Natural killer cell treated with Interleukin-12 subunit alpha and Interleukin-12 subunit beta and Interleukin-15 and Interleukin-18, amount 100 ng/mL, for 72 hours (primary cell): ENCODE results near the gene MGST2. TPM values are rescaled to one million over a fixed set of nuclear protein-coding genes. Genes with fewer than 3 reads are reported as not detected.
A peak's percentile ranks its signal among the peaks of the same experiment; 100 is the strongest.
"Not testable (repeated sequence)": the region's sequence is repeated elsewhere in the genome, so short reads cannot be mapped to it uniquely, and the experiment has no call there.

Experiments used
- ATAC-seq, 2 donors: fragments of 150-1000 bp; cut with Tn5 transposase in 1 of 2; sonication (Bioruptor Pico), chemical (Tn5 transposase) in 1 of 2; 2 replicates each; pipeline ENCODE4 v1.10.0; 2021
- DNase-seq: peaks from one replicate; pipeline ENCODE4 v3.0.0; 2022; ENCODE audit warnings: low spot score
- H3K27ac Mint-ChIP-seq, 2 donors: 1 replicate in 1 of 2; 2 replicates in 1 of 2; pipeline ENCODE4 v1.8.0; 2022; ENCODE audit warnings: mixed read lengths in 2 of 2, mild to moderate bottlenecking in 1 of 2, moderate library complexity in 1 of 2
- H3K27me3 Mint-ChIP-seq, 2 donors: 1 replicate in 1 of 2; 2 replicates in 1 of 2; pipeline ENCODE4 v1.8.0; 2022; ENCODE audit warnings: mixed read lengths in 2 of 2
- H3K36me3 Mint-ChIP-seq: one replicate; pipeline ENCODE4 v1.8.0; 2022; ENCODE audit warnings: mixed read lengths
- H3K4me1 Mint-ChIP-seq, 2 donors: 1 replicate in 1 of 2; 2 replicates in 1 of 2; pipeline ENCODE4 v1.8.0; 2022; ENCODE audit warnings: low read depth in 2 of 2, mixed read lengths in 2 of 2, mild to moderate bottlenecking in 1 of 2
- H3K4me3 Mint-ChIP-seq: one replicate; pipeline ENCODE4 v1.8.0; 2022; ENCODE audit warnings: mixed read lengths
- H3K9me3 Mint-ChIP-seq: 2 replicates; pipeline ENCODE4 v1.8.0; 2022; ENCODE audit warnings: mixed read lengths
- total RNA-seq, 2 donors: library from RNA; stranded (reverse); gene quantifications; one replicate each; pipeline ENCODE4 v1.2.3, GENCODE V29; 2022

MGST2 gene
- total RNA-seq, 2 donors from 2014 or later: 8.2 to 19.0 TPM

DNA sequence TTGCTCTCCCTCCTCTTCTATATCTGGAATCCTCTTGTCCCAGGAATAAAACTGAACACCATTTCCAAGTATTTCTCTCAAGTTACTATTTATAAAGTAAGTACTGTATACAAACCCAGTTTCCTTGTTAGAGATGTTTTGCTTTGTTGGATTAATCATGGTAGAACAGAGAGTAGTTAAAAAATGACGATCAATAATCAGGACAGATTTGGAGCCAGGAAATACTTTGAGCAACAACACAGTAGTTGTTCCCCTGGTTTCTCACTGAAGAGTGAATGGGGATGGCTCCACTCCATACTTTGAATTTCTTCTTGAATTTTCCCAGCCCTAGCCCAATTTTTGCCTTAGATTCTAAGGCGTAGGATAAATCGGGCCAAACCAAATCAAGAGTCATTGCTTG, 21.4 kb downstream of the MGST2 start:
- no peak for ATAC-seq
- Mint-ChIP-seq H3K36me3 (peaks cover 11% of the 10 kb centered on the region), H3K4me1 (peaks cover 9 to 16% of the 10 kb centered on the region in 2 donors), H3K9me3 (no peaks in the 10 kb centered on the region), H3K4me3 (no peak overlapping the region), H3K27ac (no peak overlapping the region), H3K27me3 (no peaks in the 10 kb centered on the region)
- DNase-seq: no peak

DNA sequence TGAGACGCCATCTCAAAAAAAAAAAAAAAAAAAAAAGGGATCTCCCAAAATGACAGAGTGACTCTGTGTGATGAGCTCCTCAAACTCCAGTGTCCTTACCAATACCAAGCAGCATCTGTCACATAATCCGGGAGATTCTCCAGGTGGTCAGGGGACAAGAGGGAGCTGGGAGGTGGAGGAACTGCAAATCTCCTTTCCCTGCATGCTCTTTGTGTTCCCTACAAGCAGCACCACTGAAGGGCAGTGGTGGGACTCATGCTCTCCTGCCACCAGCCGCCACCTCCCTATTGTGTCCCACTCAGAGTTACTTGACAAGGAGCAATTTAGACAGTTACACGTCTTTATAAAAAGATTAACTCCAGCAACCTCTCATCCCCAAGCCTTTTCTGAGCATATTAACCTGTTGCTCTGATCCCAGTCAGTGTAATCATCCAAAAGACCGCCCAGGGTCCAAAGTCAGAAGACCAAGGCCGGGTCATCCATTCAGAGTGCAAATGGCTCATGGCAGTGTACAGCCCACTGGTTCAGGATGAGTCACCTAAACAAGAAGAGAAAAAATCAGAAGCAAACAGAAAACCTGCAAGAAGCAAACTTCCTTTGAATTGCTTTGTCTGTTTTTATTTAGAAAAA, 23.6 kb downstream of the MGST2 start:
- peaks cover 5% of the 10 kb centered on the region for H3K36me3 Mint-ChIP-seq
- DNase-seq (no peak), ATAC-seq (no peak)
- H3K4me1 Mint-ChIP-seq: peaks cover 2 to 5% of the 10 kb centered on the region in 2 donors
- H3K9me3 Mint-ChIP-seq: no peaks in the 10 kb centered on the region
- no peak overlapping the region for H3K4me3 Mint-ChIP-seq
- H3K27ac Mint-ChIP-seq: no peak overlapping the region
- H3K27me3 Mint-ChIP-seq: no peaks in the 10 kb centered on the region

DNA sequence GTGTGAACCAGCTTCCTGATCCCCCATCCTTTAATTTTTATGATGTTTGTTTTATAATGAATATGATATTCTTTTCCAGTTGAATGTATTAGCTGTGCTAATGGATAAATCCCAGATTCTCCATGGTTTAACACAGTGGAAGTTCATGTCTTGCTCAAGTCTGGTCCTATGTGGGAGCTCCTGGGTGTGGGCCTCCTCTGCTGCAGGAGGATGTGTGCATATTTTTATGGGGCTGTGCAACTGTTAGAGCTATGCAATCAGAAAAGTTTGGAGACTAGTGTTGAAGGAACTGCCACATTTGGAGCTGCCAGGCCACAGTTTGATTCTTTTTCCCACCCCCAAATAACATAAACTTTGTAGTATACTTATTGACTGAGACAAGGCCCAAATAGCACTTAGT, 24.8 kb downstream of the MGST2 start:
- DNase-seq: no peak
- no peak overlapping the region for H3K4me3 Mint-ChIP-seq
- peaks cover under 1 to 2% of the 10 kb centered on the region in 2 donors for H3K4me1 Mint-ChIP-seq
- H3K27me3 Mint-ChIP-seq: no peaks in the 10 kb centered on the region
- no peaks in the 10 kb centered on the region for H3K9me3 Mint-ChIP-seq
- H3K36me3 Mint-ChIP-seq: no peaks in the 10 kb centered on the region
- H3K27ac Mint-ChIP-seq: no peak overlapping the region
- no peak for ATAC-seq

DNA sequence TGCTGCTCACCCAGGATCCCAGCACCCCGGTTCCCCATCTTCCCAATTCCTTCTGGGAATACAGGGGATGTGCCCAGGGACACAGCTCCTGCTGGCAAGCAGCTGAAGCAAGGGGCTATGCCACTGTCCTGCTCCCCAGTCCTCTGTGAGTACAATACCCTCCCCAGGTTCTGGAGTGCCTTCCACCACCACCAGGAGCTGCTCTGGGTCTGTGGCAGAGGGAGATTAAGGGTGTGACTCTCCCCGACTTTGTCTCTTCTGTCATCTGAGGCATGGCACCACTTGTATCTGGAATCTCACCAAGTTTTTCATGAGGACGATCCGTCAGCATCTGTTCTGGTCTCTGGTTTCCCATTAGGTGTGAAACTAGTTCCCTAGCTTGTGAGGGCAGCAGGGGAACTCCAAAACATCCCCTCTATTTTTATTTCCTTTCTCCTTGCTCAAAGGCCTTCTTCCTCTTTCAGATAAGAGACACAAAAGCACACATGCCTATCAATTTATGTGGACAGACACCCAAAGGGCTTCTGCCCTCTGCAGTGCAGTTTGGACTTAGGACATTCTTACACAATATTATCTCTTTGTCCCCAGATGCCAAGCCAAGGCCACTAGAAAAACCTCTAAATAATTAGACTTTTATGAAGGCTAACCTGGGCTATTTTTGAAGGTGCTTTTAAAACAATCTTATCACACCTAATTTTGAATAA, 26.8 kb downstream of the MGST2 start:
- Mint-ChIP-seq H3K27ac (no peak overlapping the region), H3K9me3 (no peaks in the 10 kb centered on the region), H3K36me3 (peaks cover 4% of the 10 kb centered on the region), H3K4me1 (no peaks in the 10 kb centered on the region), H3K4me3 (no peak overlapping the region), H3K27me3 (no peaks in the 10 kb centered on the region)
- ATAC-seq (peak in 1 of 2 donors; percentile 43), DNase-seq (no peak)

DNA sequence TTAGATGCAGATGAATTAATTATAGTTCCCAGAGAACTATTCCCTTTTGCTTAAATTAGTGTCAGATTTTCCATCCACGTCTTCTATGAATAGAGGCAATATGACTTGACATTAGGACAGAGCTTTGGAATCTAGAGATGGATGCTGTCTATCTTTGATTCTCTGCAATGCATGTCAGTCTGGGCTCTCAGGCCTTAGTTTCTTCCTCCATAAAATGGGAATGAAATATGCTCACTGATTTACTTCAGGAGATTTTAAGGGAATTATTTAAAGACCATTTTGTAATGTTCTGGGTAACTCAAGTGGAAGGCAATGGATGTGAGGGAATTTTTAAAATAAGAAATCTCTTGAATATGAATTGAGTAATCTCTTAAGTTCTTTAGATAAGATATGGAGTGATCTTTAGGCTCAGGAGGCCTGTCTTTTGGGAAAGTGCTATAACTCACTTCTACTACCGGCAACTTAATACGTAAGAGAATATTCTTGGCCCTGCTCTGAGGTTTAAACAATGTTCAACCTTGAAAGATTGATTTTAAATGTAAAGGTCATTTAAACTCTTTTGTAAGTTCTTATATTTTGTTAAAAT, 29.0 kb downstream of the MGST2 start:
- Mint-ChIP-seq H3K27me3 (no peaks in the 10 kb centered on the region), H3K9me3 (no peaks in the 10 kb centered on the region)

DNA sequence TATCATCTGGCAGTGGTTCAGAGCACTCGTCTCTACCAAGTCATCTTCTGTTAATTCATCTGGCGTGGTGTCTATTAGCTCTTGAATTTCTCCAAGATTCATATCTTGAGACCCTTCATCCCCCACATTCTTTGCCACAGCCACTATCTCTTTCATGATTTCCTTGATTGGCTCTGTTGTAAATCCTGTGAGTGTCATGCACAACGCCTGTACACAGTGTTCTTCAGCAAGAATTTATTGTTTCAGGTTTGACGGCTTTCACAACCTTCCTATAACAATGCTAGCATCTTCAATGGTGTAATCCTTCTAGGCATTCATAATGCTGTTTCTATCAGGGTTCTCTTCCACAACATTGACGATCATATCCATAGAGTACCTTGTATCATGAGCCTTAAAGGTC, 30.9 kb downstream of the MGST2 start:
- Mint-ChIP-seq H3K9me3 (no peaks in the 10 kb centered on the region), H3K4me1 (peaks cover 7 to 19% of the 10 kb centered on the region in 2 donors), H3K4me3 (no peak overlapping the region), H3K36me3 (peaks cover 10% of the 10 kb centered on the region), H3K27ac (no peak overlapping the region), H3K27me3 (no peaks in the 10 kb centered on the region)
- ATAC-seq (no peak), DNase-seq (no peak)

More for the DNA sequence above, 29.0 kb downstream of the MGST2 start:
- ATAC-seq (no peak), DNase-seq (no peak)
- Mint-ChIP-seq H3K4me3 (no peak overlapping the region), H3K36me3 (peaks cover 10% of the 10 kb centered on the region), H3K27ac (no peak overlapping the region), H3K4me1 (peaks cover 4 to 6% of the 10 kb centered on the region in 2 donors)

DNA sequence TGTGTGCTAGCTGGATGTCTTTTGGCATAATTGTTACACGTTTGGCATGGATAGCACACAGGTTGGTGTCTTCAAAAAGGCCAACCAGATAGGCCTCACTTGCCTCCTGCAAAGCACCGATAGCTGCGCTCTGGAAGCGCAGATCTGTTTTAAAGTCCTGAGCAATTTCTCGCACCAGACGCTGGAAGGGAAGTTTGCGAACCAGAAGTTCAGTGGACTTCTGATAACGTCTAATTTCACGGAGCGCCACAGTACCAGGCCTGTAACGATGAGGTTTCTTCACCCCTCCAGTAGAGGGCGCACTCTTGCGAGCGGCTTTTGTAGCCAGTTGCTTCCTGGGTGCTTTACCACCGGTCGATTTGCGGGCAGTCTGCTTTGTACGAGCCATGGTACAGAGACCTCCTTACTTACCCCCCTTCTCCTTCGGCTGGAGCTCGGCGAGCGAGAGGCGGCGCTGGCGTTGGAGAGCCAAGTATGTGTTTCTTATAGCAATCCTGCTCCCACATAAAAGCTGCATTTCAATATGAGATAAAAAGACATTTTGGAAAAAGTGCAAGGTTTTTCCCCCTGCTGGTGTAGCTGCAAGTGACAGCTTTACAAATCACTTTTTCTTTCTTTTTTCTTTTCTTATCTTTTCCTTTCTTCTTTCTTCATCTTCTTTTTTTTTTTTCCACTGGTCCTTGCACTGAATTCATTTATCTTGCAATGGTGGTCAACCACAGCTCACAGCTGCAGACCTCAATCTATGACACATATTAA, 32.7 kb downstream of the MGST2 start:
- DNase-seq, ATAC-seq, H3K9me3 Mint-ChIP-seq, H3K27me3 Mint-ChIP-seq: not testable (repeated sequence)
- H3K27ac Mint-ChIP-seq: peak overlapping the region in 1 of 2 donors; percentile 7
- H3K4me3 Mint-ChIP-seq: peak overlapping the region; percentile 2
- peaks cover 10% of the 10 kb centered on the region for H3K36me3 Mint-ChIP-seq
- peaks cover 10 to 20% of the 10 kb centered on the region in 2 donors for H3K4me1 Mint-ChIP-seq

DNA sequence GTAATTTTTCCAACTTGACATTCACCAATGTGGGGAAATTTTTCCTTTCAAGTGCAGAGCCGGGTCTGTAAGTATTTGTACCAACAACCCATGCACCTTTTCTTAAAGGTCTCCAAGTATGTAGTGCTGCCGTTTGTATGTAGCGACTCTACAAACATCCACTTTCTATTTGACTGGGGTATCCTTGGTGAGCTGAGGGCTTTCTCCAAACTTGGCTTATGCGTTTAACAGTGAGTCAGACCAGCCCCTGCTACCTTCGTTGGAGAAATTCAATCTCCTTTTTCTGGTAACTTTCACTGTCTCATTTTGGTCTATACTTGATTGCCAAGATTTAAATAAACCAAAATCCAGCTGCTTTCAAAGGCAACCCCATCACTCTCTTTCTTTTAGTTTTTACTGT, 34.9 kb downstream of the MGST2 start:
- H3K4me1 Mint-ChIP-seq: peaks cover 10 to 20% of the 10 kb centered on the region in 2 donors
- H3K27ac Mint-ChIP-seq: peak overlapping the region in 1 of 2 donors; percentile 3
- no peaks in the 10 kb centered on the region for H3K27me3 Mint-ChIP-seq
- ATAC-seq (peak; percentile 75 to 94), DNase-seq (no peak)
- no peak overlapping the region for H3K4me3 Mint-ChIP-seq
- H3K36me3 Mint-ChIP-seq: peaks cover 15% of the 10 kb centered on the region
- no peaks in the 10 kb centered on the region for H3K9me3 Mint-ChIP-seq

DNA sequence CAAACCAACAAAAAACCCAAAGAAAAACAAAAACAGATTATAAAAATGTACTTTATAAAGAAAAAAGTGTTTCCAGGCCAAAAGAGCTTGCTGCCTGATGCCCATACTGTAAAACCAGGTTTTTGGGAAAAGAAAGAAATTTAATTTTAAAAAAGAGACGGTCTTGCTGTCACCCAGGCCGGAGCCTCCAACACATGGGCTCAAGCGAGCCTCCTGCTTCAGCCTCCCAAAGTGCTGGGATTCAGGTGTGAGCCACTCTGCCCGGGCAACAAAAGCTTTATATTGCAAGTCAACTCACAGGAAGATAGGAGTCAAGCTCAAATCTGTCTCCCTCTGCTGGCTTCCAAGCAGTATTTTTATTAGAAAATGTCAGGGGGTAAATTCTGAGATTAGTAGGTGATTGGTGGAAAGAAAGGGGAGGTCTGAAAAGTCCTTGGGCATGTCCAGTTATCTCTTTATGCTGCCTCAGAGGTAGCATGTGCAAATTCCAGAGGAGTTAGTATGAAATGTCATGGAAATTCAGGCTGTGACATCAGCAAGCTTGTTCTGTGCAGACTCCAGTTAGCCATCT, 39.4 kb downstream of the MGST2 start:
- DNase-seq (no peak), ATAC-seq (no peak)
- Mint-ChIP-seq H3K27me3 (no peaks in the 10 kb centered on the region), H3K4me3 (no peak overlapping the region), H3K9me3 (no peaks in the 10 kb centered on the region), H3K4me1 (peaks cover 6 to 15% of the 10 kb centered on the region in 2 donors), H3K36me3 (peaks cover 5% of the 10 kb centered on the region), H3K27ac (no peak overlapping the region)

DNA sequence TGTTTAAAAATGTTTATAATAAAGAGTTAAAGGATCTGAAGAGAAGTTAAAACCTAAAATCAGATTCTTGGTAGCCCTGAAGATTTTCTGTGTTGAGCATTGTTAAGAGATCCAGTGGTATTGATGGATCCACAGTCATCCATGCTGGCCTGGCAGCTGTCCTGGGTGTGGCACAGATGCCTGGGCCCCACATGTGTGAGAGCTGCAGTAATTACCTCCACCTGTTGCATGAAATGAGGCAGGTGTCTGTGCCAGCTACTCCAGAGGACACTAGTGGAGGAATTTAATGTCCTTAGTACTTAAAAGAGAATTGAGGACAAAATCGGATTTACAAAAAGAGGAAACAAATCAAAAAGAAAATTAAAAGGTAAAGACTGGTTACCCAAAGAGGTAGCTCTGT, 44.0 kb downstream of the MGST2 start:
- ATAC-seq (no peak), DNase-seq (no peak)
- Mint-ChIP-seq H3K36me3 (no peaks in the 10 kb centered on the region), H3K4me1 (no peaks in the 10 kb centered on the region), H3K27ac (no peak overlapping the region), H3K9me3 (no peaks in the 10 kb centered on the region), H3K27me3 (no peaks in the 10 kb centered on the region), H3K4me3 (no peak overlapping the region)

DNA sequence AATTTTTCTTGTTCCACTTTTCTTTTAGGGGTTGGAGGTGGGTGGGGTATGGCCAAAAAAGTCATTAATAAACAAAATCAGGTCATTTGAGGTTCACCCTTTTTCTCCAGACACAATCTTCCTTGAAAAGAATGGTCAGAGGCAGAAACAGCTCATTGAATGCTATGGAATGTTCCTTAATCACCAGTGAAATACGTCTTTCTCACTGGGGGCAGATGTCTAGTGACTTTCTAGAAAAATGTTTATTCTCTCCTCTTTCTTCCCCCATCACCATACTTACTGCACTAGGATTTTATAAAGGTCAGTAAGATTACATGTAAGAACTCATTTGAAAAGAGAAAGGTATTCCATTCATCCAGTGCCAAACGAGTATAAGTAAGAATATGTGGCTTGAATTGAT, 44.5 kb downstream of the MGST2 start:
- no peaks in the 10 kb centered on the region for H3K9me3 Mint-ChIP-seq
- H3K36me3 Mint-ChIP-seq: no peaks in the 10 kb centered on the region
- H3K27me3 Mint-ChIP-seq: no peaks in the 10 kb centered on the region
- no peaks in the 10 kb centered on the region for H3K4me1 Mint-ChIP-seq
- DNase-seq (no peak), ATAC-seq (no peak)
- H3K4me3 Mint-ChIP-seq: no peak overlapping the region
- no peak overlapping the region for H3K27ac Mint-ChIP-seq

DNA sequence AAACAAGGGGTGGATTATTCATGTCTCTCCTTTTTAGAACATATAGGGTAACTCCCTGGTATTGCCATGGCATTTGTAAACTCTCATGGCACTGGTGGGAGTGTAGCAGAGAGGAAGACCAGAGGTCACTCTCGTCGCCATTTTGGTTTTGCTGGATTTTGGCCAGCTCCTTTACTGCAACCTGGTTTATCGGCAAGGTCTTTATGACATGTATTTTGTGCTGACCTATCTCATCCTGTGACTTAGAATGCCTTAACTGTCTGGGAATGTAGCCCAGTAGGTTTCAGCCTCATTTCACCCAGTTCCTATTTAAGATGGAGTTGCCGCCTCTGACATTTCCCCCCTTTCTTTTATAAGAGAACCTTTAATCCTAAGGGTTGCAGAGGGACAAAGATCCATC, 45.8 kb downstream of the MGST2 start:
- Mint-ChIP-seq H3K4me3 (no peak overlapping the region), H3K36me3 (no peaks in the 10 kb centered on the region), H3K4me1 (no peaks in the 10 kb centered on the region), H3K9me3 (no peaks in the 10 kb centered on the region), H3K27me3 (no peaks in the 10 kb centered on the region), H3K27ac (no peak overlapping the region)
- DNase-seq: no peak
- no peak for ATAC-seq

DNA sequence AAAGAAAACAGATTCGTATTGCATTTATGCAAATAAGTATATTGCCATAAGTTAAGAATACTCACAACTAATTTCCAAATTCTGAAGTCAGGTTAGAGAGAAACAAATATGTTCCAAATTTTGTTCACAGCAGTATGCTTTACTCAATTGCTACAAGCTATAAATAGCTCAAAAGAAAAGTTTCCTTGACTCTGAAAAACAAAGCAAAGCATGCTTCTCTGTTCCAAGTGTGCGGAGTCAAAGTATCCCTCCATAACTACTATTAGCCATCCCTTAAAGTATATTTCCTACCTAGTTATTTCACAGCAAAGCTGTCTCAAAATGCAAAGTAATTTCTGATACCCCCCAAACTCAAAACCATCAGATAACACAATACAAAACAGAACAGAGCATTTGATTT, 47.3 kb downstream of the MGST2 start:
- Mint-ChIP-seq H3K36me3 (no peaks in the 10 kb centered on the region), H3K27me3 (no peaks in the 10 kb centered on the region), H3K27ac (no peak overlapping the region), H3K4me3 (no peak overlapping the region), H3K9me3 (no peaks in the 10 kb centered on the region), H3K4me1 (peaks cover 0 to 2% of the 10 kb centered on the region in 2 donors)
- DNase-seq (no peak), ATAC-seq (no peak)
